ENCODE data around the gene ZBTB46.
A peak's percentile ranks its signal among the peaks of the same experiment; 100 is the strongest.

The ZBTB46 gene

DNA sequence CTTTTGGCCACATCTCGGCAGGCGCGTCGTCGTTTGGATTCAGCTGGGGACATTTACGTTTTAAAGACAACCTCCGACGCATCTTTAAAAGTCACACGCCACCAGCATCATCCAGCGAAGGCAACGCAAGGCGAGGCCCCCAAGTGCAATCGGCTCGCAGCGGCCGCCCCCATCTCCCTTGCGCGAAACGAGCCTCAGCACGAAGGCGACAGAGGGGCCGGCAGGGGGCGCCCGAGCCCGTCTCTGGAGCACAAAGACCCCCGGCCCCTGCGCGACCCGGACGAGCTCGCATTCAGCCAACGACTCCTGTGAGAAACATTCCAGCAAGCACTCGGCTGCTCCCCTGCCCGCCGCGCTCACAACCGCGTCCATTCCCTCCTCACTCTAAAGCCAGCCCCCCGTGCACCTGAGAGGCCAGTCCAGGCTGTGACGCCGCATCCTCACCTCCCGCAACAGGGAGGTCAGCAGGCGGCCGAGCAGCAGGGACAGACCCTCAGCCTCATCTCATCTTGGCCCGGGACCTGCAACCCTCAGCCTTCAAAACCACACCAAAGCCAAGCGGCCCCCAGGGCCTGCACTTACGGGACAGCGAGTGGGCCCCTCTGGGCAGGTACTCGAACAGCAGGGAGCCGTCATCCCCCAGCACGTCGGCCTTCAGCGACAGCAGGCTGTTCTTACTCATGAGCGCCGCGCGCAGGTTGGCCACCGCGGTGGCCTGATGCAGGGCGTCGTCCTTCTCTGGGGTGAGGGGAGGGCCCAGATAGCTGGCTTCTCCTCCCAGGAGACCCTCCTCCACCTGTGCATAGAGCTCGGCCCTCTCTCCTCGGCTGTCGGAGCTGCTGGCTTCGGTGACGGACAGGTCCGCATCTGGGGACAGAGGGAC is 55.7 kb downstream of the ZBTB46 start:
- DNase-seq (ENCODE audit: low read depth) = no peak
- TF ChIP-seq, protein P1, sequence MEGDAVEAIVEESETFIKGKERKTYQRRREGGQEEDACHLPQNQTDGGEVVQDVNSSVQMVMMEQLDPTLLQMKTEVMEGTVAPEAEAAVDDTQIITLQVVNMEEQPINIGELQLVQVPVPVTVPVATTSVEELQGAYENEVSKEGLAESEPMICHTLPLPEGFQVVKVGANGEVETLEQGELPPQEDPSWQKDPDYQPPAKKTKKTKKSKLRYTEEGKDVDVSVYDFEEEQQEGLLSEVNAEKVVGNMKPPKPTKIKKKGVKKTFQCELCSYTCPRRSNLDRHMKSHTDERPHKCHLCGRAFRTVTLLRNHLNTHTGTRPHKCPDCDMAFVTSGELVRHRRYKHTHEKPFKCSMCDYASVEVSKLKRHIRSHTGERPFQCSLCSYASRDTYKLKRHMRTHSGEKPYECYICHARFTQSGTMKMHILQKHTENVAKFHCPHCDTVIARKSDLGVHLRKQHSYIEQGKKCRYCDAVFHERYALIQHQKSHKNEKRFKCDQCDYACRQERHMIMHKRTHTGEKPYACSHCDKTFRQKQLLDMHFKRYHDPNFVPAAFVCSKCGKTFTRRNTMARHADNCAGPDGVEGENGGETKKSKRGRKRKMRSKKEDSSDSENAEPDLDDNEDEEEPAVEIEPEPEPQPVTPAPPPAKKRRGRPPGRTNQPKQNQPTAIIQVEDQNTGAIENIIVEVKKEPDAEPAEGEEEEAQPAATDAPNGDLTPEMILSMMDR (IDR thresholded peaks at IDR 0.05; ENCODE audit: insufficient read depth, low read depth, low read length, missing control alignments) = peak; percentile 47
- no peak overlapping the region for H3K4me3 ChIP-seq (ENCODE audit: low read length)

DNA sequence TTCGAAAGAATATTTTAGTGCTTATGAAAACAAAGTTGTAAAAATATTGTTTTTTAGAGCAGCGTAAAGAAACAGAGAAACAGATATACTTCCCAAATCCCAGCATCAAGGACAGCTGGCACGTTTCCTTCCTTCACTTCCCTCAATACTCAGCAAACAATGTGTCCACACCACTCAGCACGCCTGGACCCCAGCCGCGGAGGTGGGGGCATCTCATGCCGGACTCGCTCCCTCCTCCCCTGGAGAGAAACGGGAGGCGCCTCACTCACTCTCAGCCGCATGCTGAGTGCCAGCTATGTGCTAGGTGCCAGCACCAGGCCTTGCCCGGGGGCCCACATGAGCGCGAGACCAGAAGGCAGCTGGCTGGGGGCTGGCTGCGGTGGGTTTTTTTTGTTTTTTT is 56.8 kb downstream of the ZBTB46 start:
- DNase-seq (ENCODE audit: low read depth) = no peak
- TF ChIP-seq, protein P1 (IDR thresholded peaks at IDR 0.05; ENCODE audit: insufficient read depth, low read depth, low read length, missing control alignments) = no peak
- H3K4me3 ChIP-seq (ENCODE audit: low read length) = no peak overlapping the region

DNA sequence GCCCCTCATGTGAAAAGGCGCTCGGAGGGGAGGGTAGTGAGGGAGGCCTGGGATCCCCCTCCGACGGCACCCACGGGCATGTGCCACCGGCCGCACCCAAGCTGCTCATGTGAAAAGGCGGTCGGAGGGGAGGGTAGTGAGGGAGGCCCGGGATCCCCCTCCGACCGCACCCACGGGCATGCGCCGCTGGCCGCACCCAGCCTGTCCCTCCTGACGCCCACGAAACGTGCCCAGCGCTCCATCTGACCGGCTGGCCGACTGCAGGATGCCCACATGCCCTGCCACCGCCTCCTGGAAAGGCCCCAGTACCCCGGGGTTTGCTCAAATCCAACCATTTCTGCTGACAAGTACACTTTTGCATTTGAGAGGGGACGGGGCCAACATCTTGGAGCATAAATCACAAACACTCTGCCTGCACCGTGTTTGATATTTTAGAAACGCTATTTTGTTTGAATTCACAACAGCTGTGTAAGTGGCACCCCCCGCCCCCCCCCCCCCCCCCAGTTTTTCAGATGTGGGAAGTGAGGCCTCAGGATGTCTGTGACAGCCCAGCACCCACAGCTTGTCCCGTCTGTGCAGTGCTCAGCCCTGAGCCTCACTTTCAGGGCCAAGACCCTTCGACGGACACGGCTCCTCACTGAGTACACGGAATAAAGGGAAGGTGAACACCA is 57.4 kb downstream of the ZBTB46 start:
- DNase-seq (ENCODE audit: low read depth) = no peak
- TF ChIP-seq, protein P1 (IDR thresholded peaks at IDR 0.05; ENCODE audit: insufficient read depth, low read depth, low read length, missing control alignments) = no peak
- no peak overlapping the region for H3K4me3 ChIP-seq (ENCODE audit: low read length)

DNA sequence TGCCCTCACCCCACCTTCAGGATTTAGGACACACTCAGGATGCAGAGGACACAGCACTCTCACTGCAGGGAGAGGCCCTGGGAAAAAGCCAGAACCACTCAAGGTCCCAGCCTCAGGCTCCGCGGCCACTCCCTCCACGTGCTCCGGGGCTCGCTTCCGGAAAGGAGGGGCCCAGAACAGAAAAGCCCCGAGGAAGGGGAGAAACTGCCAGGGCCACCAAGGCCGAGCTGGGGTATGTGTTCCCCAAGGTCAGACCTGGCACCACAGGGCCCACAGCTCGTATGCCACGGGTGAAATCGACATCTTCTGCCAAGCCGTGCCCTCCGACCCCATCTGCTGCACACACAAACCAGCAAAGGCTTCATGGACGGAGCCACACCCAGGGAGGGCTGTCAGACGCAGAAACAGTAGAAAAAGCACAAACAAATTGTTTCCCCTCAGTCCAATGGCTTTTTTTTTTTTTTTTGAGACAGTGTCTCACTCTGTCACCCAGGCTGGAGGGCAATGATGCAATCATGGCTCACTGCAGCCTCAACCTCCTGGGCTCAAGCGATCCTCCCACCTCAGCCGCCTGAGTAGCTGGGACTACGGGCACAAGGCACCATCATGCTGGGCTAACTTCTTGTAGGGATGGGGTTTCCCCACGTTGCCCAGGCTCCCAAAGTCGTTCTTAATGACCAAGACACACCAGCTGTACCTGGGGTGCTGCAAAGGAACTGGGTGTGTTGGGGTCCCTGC is 58.1 kb downstream of the ZBTB46 start:
- peak; percentile 16 for DNase-seq (ENCODE audit: low read depth)
- TF ChIP-seq, protein P1 (IDR thresholded peaks at IDR 0.05; ENCODE audit: insufficient read depth, low read depth, low read length, missing control alignments) = no peak
- H3K4me3 ChIP-seq (ENCODE audit: low read length) = no peak overlapping the region

DNA sequence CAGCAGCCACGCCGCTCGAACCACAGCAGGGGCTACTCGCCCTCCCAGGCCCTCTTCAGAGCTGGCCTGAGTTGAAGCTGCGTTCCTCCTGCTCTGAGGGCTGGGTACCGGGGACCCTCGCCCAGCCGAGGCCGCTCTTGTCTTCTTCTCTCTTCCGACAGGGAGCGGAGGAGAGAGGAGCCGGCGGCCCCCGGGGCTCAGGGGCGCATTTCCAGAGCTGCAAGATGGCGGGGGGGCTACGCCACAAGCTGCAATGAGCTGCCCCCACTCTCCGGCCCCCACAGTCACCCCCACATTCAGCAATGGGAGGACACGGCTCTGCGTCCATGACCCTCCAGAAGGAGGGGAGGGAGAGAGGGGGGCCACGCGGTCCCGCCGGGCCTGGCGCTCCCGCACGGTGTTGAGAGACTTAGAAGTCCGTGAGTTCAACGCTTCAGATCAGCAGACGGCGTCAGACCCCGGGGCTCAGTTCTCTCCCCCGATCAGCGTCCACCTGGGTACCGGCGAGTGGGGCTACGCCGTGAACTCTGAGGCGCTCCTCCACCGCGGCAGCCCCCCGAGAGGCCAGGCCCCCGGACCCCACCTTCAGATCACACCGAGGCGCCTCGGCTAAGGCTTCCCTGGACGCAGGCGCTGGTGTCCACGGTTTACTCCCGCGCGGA is 59.9 kb downstream of the ZBTB46 start:
- no peak overlapping the region for H3K4me3 ChIP-seq (ENCODE audit: low read length)
- no peak for DNase-seq (ENCODE audit: low read depth)
- TF ChIP-seq, protein P1 (IDR thresholded peaks at IDR 0.05; ENCODE audit: insufficient read depth, low read depth, low read length, missing control alignments) = no peak

DNA sequence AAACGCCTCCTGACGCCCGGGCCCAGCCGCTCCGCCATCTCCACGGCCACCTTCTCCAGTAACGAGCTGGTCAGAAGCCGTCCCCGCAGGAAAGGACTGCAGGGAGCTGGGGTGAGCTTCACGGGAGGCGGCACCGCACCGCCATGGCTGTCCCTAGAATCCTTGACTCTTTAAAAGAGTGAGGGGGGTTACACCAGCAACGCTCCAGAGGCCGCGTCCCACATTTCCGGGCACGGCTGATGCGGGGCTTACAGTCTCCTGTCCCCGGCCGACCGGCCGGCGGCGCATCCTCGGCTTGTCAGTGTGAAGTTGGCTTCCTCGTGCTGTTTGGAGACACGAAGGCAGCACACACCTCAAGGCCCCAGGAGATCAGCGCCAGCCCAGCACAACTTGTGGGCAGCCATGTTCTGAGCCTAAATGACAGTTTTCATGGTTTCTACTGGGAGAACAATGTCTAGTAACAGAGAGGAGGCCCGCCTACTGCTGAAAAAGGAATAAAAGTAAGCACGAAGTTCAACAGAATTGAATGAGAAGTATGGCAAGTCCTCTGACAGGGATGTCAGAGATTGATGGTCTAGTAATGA is 61.1 kb downstream of the ZBTB46 start:
- TF ChIP-seq, protein P1 (IDR thresholded peaks at IDR 0.05; ENCODE audit: insufficient read depth, low read depth, low read length, missing control alignments) = no peak
- H3K4me3 ChIP-seq (ENCODE audit: low read length) = no peak overlapping the region
- DNase-seq (ENCODE audit: low read depth) = no peak
